Heart right ventricle (tissue), 16 donors: ENCODE data around the gene PHRF1. TPM values are rescaled to one million over a fixed set of nuclear protein-coding genes. Genes with fewer than 3 reads are reported as not detected.

Experiments
- ATAC-seq, 8 donors: fragments of 200-7000 bp; cut with Tn5 transposase; one replicate each; pipeline ENCODE4 v1.9.1; 2020; ENCODE audit warnings: mild to moderate bottlenecking in 8 of 8, moderate library complexity in 8 of 8, moderate number of reproducible peaks in 1 of 8
- DNase-seq, 2 donors: peaks; one replicate each; pipeline ENCODE4 v3.0.0-alpha.2; 2020
- H3K27ac ChIP-seq, 10 donors: fragments of 200-600 bp; sonication (generic) in 2 of 10; one replicate each; pipeline versions ENCODE4 v1.5.0 to v1.8.0; 2020 to 2022; ENCODE audit warnings: mild to moderate bottlenecking in 3 of 10
- H3K27me3 ChIP-seq, 7 donors: fragments of 200-600 bp; one replicate each; pipeline ENCODE4 v1.8.0; 2021 to 2022; ENCODE audit warnings: mild to moderate bottlenecking in 2 of 7
- H3K36me3 ChIP-seq, 9 donors: fragments of 200-600 bp; sonication (generic) in 1 of 9; one replicate each; pipeline versions ENCODE4 v1.5.0 to v1.8.0; 2020 to 2022; ENCODE audit warnings: mild to moderate bottlenecking in 2 of 9
- H3K4me1 ChIP-seq, 9 donors: fragments of 200-600 bp; sonication (generic) in 1 of 9; one replicate each; pipeline versions ENCODE4 v1.5.0 to v1.8.0; 2020 to 2022; ENCODE audit warnings: mild to moderate bottlenecking in 4 of 9
- H3K4me3 ChIP-seq, 10 donors: fragments of 200-600 bp; sonication (generic) in 2 of 10; one replicate each; pipeline versions ENCODE4 v1.5.0 to v1.8.0; 2020 to 2022; ENCODE audit warnings: mild to moderate bottlenecking in 7 of 10, moderate library complexity in 2 of 10
- H3K9me3 ChIP-seq, 11 donors: fragments of 200-600 bp in 10 of 11; sonication (generic) in 2 of 11; one replicate each; pipeline versions ENCODE4 v1.5.0 to v1.8.0; 2013 to 2022; ENCODE audit warnings: mild to moderate bottlenecking in 2 of 11, control low read depth in 1 of 11, moderate library complexity in 1 of 11
- CTCF ChIP-seq, 9 donors: fragments of 200-600 bp; sonication (generic) in 2 of 9; IDR thresholded peaks; one replicate each; pipeline versions ENCODE4 v1.5.0 to v1.8.0; 2021 to 2022; ENCODE audit warnings: antibody characterized with exemption in 9 of 9, mild to moderate bottlenecking in 5 of 9, moderate library complexity in 1 of 9
- WGBS, 2 donors: extraction: QIAGEN DNeasy Blood & Tissue Kit; methylation state at CpG; one replicate each; pipeline ENCODE4 v1.1.7; 2013; ENCODE audit warnings: inconsistent platforms in 1 of 2; 5-methylcytosine and 5-hydroxymethylcytosine counted together
- intact Hi-C, 10 donors: fragments of 100-400 bp; cut with DNase I; formaldehyde crosslinking; loops; one replicate each; pipeline versions ENCODE4 v1.11.1 to v1.14.2; 2022
- polyA plus RNA-seq, 2 donors: library from polyadenylated mRNA; stranded (reverse); fragments of 200-250 nt; gene quantifications; one replicate each; pipeline ENCODE4 v1.2.3, GENCODE V29; 2013
- total RNA-seq, 10 donors: library from RNA; stranded (reverse); fragmentation: NEBNext Ultra II Directional in 3 of 10; extraction: Animal tissue kit (Norgen Biotek cat#: 25700) in 3 of 10; gene quantifications; one replicate each; pipeline versions ENCODE4 v1.2.1 to v1.2.4, GENCODE V29; 2021 to 2023
- donor health status: Arrhythmogenic right ventricular cardiomyopathy.
- donor health status: ischemic (EF 13 %, LVEDD 7.1; RV severe dilation, severe dysfunction).
- donor health status: healthy with polysubstance abuse.
- donor health status: DM: no; HTN: yes; CAD: no.
- donor health status: DM: no; HTN: no; CAD: no.
- donor health status: ischemic (EF 25% LVEDD 6.9; RV normal size, moderate dysfunction).
- donor health status: ischemic (EF 25% LVEDD 5.7; RV mildly dilated, moderate dysfunction).
- donor health status: healthy.
- donor health status: DM: yes; HTN: yes; CAD: no.
- donor health status: Ischemic cardiomyopathy.
- donor health status: ischemic (EF 35%, LVEDD 5.7; RV mildly dilated, moderate dysfunction).
- donor health status: nonischemic (EF 11% LVEDD 7.7; RV severe dilation, severe dysfunction).
- donor health status: DM: yes; HTN: yes; CAD: no.
- donor health status: PGD.
- donor health status: ischemic (EF 29% LVEDD 5.4; RV normal size, mild dysfunction).
- donor health status: nonischemic (EF 23%, LVEDD 6.1; RV moderate dilation, normal function).

The PHRF1 gene
- total and polyA plus RNA-seq, 12 donors, result 10.5 to 23.0 (median 18.5) TPM

GRCh38 chr11:615504-616319 lies 39.4 kb downstream of the PHRF1 start, which contains the start of gene IRF7:
IRF7 (minus strand) TSS chr11:615950; CDS start chr11:615364, 586 bp downstream.
- DNase-seq (peak; percentile 96), ATAC-seq (peak; percentile 86 to 96 (median 93))
- no peaks in the 10 kb centered on the region for H3K9me3 ChIP-seq
- no peaks in the 10 kb centered on the region for H3K27me3 ChIP-seq
- H3K4me1 ChIP-seq, result peaks cover 13 to 40% (median 24%) of the 10 kb centered on the region in 9 donors
- no peak for TF ChIP-seq CTCF (IDR thresholded peaks at IDR 0.05)
- peaks cover 0 to 46% (median 27%) of the 10 kb centered on the region in 9 donors for H3K36me3 ChIP-seq
- intact Hi-C loops, result loop anchor here in 2 of 10 donors (2.0 to 5.0 kb wide), 2 partner anchors 38 to 39 kb away; partner anchors contain the start of gene PHRF1 (in 2 of the 2)
- H3K27ac ChIP-seq, result peak within 1 kb of the TSS; percentile 74 to 99 (median 96)
- 6 to 7% methylated on average over 63 to 66 of the region's 66 CpGs for WGBS, 2 donors
- peak within 1 kb of the TSS; percentile 33 to 86 (median 73) for H3K4me3 ChIP-seq

- peak overlapping the region; percentile 33 to 86 (median 73) for H3K4me3 ChIP-seq
- TF ChIP-seq CTCF (IDR thresholded peaks at IDR 0.05), result no peak
- peaks cover 13 to 40% (median 24%) of the 10 kb centered on the region in 9 donors for H3K4me1 ChIP-seq
- DNase-seq (no peak), ATAC-seq (no peak)
- H3K9me3 ChIP-seq, result no peaks in the 10 kb centered on the region
- peak overlapping the region; percentile 74 to 99 (median 96) for H3K27ac ChIP-seq
- peaks cover 0 to 37% (median 18%) of the 10 kb centered on the region in 9 donors for H3K36me3 ChIP-seq
- WGBS, 2 donors, result 86 to 91% methylated on average over 39 of the region's 39 CpGs
- intact Hi-C loops, result loop anchor here in 1 of 10 donors (5.0 kb wide), 1 partner anchor 39 kb away; the partner anchor contains the start of gene PHRF1
- no peaks in the 10 kb centered on the region for H3K27me3 ChIP-seq
Observed at GRCh38 chr11:616320-617198, 40.3 kb downstream of the PHRF1 start.

- Histone ChIP-seq H3K27me3 (no peaks in the 10 kb centered on the region), H3K4me3 (no peak overlapping the region), H3K27ac (no peak overlapping the region), H3K9me3 (no peaks in the 10 kb centered on the region), H3K36me3 (peaks cover 0 to 32% (median 10%) of the 10 kb centered on the region in 9 donors), H3K4me1 (peaks cover 13 to 40% (median 24%) of the 10 kb centered on the region in 9 donors)
- TF ChIP-seq CTCF (IDR thresholded peaks at IDR 0.05), result no peak
- ATAC-seq (no peak), DNase-seq (peak in 1 of 2 donors; percentile 20)
- WGBS, 2 donors, result 93 to 94% methylated on average over 52 to 57 of the region's 57 CpGs
- intact Hi-C loops, result loop anchor here in 1 of 10 donors (5.0 kb wide), 1 partner anchor 40 kb away; the partner anchor contains the start of gene PHRF1
Observed at GRCh38 chr11:617199-617911, 41.1 kb downstream of the PHRF1 start.
